ENCODE results near the gene SPATS2L.

The SPATS2L gene

GRCh38 chr2:200507179-200507578, 200.7 kb downstream of the SPATS2L start:
- Mint-ChIP-seq H3K27ac (no peak overlapping the region), H3K9me3 (peaks cover 0 to 3% of the 10 kb centered on the region in 2 donors), H3K4me1 (peaks cover 11 to 15% of the 10 kb centered on the region in 2 donors), H3K4me3 (no peak overlapping the region), H3K36me3 (peaks cover 4 to 23% of the 10 kb centered on the region in 2 donors), H3K27me3 (no peaks in the 10 kb centered on the region)
- no peak for ATAC-seq (replicated peaks)
- no peak for DNase-seq

- H3K4me1 Mint-ChIP-seq = peaks cover 9 to 15% of the 10 kb centered on the region in 2 donors
- peak overlapping the region; percentile 93 to 94 for H3K4me3 Mint-ChIP-seq
- DNase-seq = no peak
- peaks cover 0 to 11% of the 10 kb centered on the region in 2 donors for H3K36me3 Mint-ChIP-seq
- H3K27me3 Mint-ChIP-seq = peaks cover 0 to under 1% of the 10 kb centered on the region in 2 donors
- H3K27ac Mint-ChIP-seq = peak overlapping the region; percentile 87
- no peak for ATAC-seq (replicated peaks)
- no peaks in the 10 kb centered on the region for H3K9me3 Mint-ChIP-seq
Observed at GRCh38 chr2:200509235-200509611, 202.7 kb downstream of the SPATS2L start.

GRCh38 chr2:200509612-200510433, 203.3 kb downstream of the SPATS2L start, which contains the start of gene KCTD18:
KCTD18 (minus strand) TSS chr2:200510068; CDS start chr2:200507016, 3,052 bp downstream.
- H3K36me3 Mint-ChIP-seq = peaks cover 0 to 11% of the 10 kb centered on the region in 2 donors
- peak within 1 kb of the TSS; percentile 87 for H3K27ac Mint-ChIP-seq
- ATAC-seq (replicated peaks) = peak; percentile 98 to 99
- peaks cover 9 to 15% of the 10 kb centered on the region in 2 donors for H3K4me1 Mint-ChIP-seq
- peak within 1 kb of the TSS; percentile 93 to 94 for H3K4me3 Mint-ChIP-seq
- peaks cover 0 to 4% of the 10 kb centered on the region in 2 donors for H3K27me3 Mint-ChIP-seq
- H3K9me3 Mint-ChIP-seq = no peaks in the 10 kb centered on the region
- peak; percentile 91 for DNase-seq

- no peaks in the 10 kb centered on the region for H3K4me1 Mint-ChIP-seq
- no peak overlapping the region for H3K4me3 Mint-ChIP-seq
- peaks cover 0 to 7% of the 10 kb centered on the region in 2 donors for H3K27me3 Mint-ChIP-seq
- DNase-seq = no peak
- no peak overlapping the region for H3K27ac Mint-ChIP-seq
- H3K36me3 Mint-ChIP-seq = no peaks in the 10 kb centered on the region
- H3K9me3 Mint-ChIP-seq = peaks cover 0 to 1% of the 10 kb centered on the region in 2 donors
- ATAC-seq (replicated peaks) = no peak
Observed at GRCh38 chr2:200515155-200515554, 208.7 kb downstream of the SPATS2L start.

- DNase-seq = no peak
- H3K9me3 Mint-ChIP-seq = no peaks in the 10 kb centered on the region
- H3K36me3 Mint-ChIP-seq = no peaks in the 10 kb centered on the region
- H3K27ac Mint-ChIP-seq = no peak overlapping the region
- H3K4me3 Mint-ChIP-seq = no peak overlapping the region
- H3K4me1 Mint-ChIP-seq = peaks cover 5 to 9% of the 10 kb centered on the region in 2 donors
- ATAC-seq (replicated peaks) = no peak
- H3K27me3 Mint-ChIP-seq = no peaks in the 10 kb centered on the region
Observed at GRCh38 chr2:200523158-200523557, 216.7 kb downstream of the SPATS2L start.

GRCh38 chr2:200523604-200524003, 217.1 kb downstream of the SPATS2L start:
- Mint-ChIP-seq H3K4me1 (peaks cover 5 to 9% of the 10 kb centered on the region in 2 donors), H3K27me3 (no peaks in the 10 kb centered on the region), H3K27ac (no peak overlapping the region), H3K9me3 (no peaks in the 10 kb centered on the region), H3K4me3 (no peak overlapping the region), H3K36me3 (no peaks in the 10 kb centered on the region)
- DNase-seq = no peak
- ATAC-seq (replicated peaks) = no peak

GRCh38 chr2:200525066-200525465, 218.6 kb downstream of the SPATS2L start:
- H3K4me1 Mint-ChIP-seq = peaks cover 5 to 9% of the 10 kb centered on the region in 2 donors
- H3K9me3 Mint-ChIP-seq = no peaks in the 10 kb centered on the region
- no peaks in the 10 kb centered on the region for H3K27me3 Mint-ChIP-seq
- H3K36me3 Mint-ChIP-seq = no peaks in the 10 kb centered on the region
- ATAC-seq (replicated peaks) (no peak), DNase-seq (no peak)
- no peak overlapping the region for H3K4me3 Mint-ChIP-seq
- no peak overlapping the region for H3K27ac Mint-ChIP-seq

GRCh38 chr2:200525551-200525881, 219.0 kb downstream of the SPATS2L start:
- no peak for DNase-seq
- Mint-ChIP-seq H3K4me1 (peaks cover 5 to 9% of the 10 kb centered on the region in 2 donors), H3K27ac (no peak overlapping the region)

GRCh38 chr2:200525882-200526651, 219.6 kb downstream of the SPATS2L start, which contains the start of gene SGO2:
SGO2 (plus strand) TSS chr2:200526207; CDS start chr2:200532976, 6,769 bp downstream.
- peaks cover 5 to 9% of the 10 kb centered on the region in 2 donors for H3K4me1 Mint-ChIP-seq
- no peaks in the 10 kb centered on the region for H3K36me3 Mint-ChIP-seq
- ATAC-seq (replicated peaks) (peak; percentile 100), DNase-seq (peak; percentile 95)
- H3K4me3 Mint-ChIP-seq = peak within 1 kb of the TSS; percentile 85 to 89
- H3K27ac Mint-ChIP-seq = peak within 1 kb of the TSS; percentile 91
- no peaks in the 10 kb centered on the region for H3K9me3 Mint-ChIP-seq
- no peaks in the 10 kb centered on the region for H3K27me3 Mint-ChIP-seq

More at GRCh38 chr2:200525551-200525881, 219.0 kb downstream of the SPATS2L start:
- Mint-ChIP-seq H3K27me3 (no peaks in the 10 kb centered on the region), H3K36me3 (no peaks in the 10 kb centered on the region), H3K4me3 (peak overlapping the region; percentile 85 to 89), H3K9me3 (no peaks in the 10 kb centered on the region)
- no peak for ATAC-seq (replicated peaks)

- Mint-ChIP-seq H3K27me3 (no peaks in the 10 kb centered on the region), H3K4me1 (peaks cover 5 to 9% of the 10 kb centered on the region in 2 donors), H3K27ac (no peak overlapping the region), H3K4me3 (no peak overlapping the region), H3K9me3 (no peaks in the 10 kb centered on the region), H3K36me3 (no peaks in the 10 kb centered on the region)
- ATAC-seq (replicated peaks) (no peak), DNase-seq (no peak)
Observed at GRCh38 chr2:200528228-200528627, 221.7 kb downstream of the SPATS2L start.

Measured in stimulated activated naive B cell treated with anti-CD40 and anti-IgM and Interleukin-4, amounts not matched to agents 10 μg/mL and 1 μg/mL and 100 μg/mL, for 72 hours (primary cell).